Transverse colon (tissue), 4 donors: ENCODE data around the gene LAMTOR4.

ENCODE experiments used
- CTCF ChIP-seq, 5 experiments: fragments of 200-600 bp in 3 of 5; fragments of 450-650 bp in 2 of 5; sonication (generic) in 3 of 5; IDR thresholded peaks; 1 replicate in 2 of 5; 2 replicates in 3 of 5; pipeline ENCODE4 v1.5.1; 2016 to 2017; ENCODE audit warnings: antibody characterized with exemption in 5 of 5, inconsistent platforms in 3 of 5, mild to moderate bottlenecking in 2 of 5, moderate library complexity in 1 of 5
- POLR2A ChIP-seq: fragments of 450-650 bp; IDR thresholded peaks from one replicate; pipeline ENCODE4 v1.6.1; 2016; ENCODE audit warnings: antibody characterized with exemption, mild to moderate bottlenecking, moderate library complexity
- POLR2AphosphoS5 ChIP-seq, 3 donors: sonication (generic); formaldehyde crosslinking; IDR thresholded peaks; one replicate each; pipeline ENCODE4 v1.6.1; 2016; ENCODE audit warnings: antibody characterized with exemption in 3 of 3

- TF ChIP-seq CTCF (IDR thresholded peaks at IDR 0.05): no peak
- no peak for TF ChIP-seq POLR2A
- TF ChIP-seq POLR2AphosphoS5 (IDR thresholded peaks at IDR 0.05): no peak
These were observed 37.6 kb upstream of the LAMTOR4 start for GRCh38 chr7:100111156-100111555.
